Stimulated activated CD8-positive, alpha-beta memory T cell treated with anti-CD3 and anti-CD28 coated beads, Interleukin-4, amount 100 ng/mL, for 4 hours (primary cell): ENCODE measurements around the gene DCAF8.
"Not testable (repeated sequence)": the region's sequence is repeated elsewhere in the genome, so short reads cannot be mapped to it uniquely, and the experiment has no call there.

ENCODE experiments used
- DNase-seq, 2 donors: peaks; one replicate each; pipeline ENCODE4 v3.0.0-alpha.2; 2020; ENCODE audit warnings: low read depth in 2 of 2, low spot score in 1 of 2

The DCAF8 gene

DNA sequence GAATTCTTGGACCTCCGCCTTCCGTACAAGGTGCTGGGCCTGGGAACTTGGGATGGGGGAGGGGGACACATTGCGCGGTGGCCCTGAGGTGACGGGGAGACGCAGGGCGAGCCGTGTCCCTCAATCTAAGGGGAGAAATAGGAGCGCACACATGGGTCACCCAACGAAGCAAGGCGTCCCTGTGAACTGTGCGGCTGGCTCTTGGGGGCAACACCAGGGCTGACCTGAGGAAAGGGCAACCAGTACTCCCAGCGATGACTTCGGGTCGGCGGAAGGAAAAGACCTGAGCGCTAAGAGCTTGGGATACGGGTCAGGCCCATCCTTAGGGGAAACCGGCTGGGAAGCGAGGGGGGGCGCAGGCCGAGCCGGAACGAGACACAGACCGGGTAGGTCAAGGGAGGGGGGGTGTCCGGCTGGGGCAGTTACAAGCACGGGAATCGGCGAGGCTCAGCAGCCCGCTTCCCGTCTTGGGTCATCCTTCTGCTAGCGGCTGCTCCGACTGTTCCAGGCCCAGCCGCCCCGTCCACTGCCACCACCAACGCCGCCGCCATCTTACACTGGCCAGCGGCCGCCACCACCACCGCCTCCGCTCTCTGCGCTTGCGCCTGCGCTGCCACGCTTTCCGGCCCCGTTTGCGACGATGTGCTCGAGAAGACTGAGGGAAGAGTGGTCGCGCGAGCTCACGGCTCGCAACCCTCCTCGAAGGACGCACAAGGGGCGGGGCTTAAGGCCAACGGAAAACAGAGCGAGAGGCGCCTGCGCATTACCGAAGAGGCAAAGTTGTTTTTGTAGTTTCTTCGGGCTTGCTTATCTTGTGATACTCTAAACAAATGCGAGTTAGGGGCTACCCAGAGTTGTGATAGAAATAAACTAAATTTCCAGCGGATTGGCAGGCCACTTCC lies at the start of gene DCAF8:
DCAF8 (minus strand) TSS at position 657 of the 902 bp plus-strand sequence. CDS start 18,541 bp downstream, outside the sequence.
- peak; percentile 91 to 94 for DNase-seq

DNA sequence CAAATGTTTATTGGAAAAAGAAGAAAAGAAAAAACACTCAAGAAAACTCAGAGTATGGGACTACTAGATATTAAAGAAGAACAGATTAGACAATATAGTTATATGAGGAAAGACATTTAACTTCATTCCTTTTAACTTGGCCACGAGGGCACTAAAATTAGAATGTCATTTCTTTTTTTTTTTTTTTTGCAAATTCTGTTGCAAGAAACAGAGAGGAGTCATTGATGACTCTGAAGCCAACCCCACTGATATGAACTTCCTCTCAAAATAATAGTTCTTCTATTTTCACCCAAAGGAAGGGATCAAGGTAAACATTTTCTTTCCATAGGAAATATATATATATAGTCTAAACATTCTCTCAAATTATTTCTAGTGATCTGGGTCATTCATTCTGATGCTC lies 47.2 kb upstream of the DCAF8 start:
- no peak for DNase-seq

DNA sequence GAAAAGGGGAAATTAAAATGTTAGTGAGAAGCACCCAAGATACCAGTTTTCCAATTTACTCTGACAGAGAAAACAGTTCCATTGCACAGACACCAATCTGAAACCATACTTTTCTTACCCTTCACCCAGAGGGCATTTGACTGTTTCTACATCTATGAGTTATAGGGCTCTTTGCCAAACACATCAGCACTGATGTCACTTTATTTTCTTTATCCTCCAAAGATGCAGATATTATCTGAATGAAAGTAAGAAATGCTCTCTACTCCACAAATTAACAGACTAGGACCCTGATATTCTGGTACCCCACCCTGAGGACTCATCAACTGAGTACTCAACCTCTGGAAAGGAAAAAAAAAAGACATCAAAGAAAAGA lies 46.8 kb upstream of the DCAF8 start:
- DNase-seq: no peak

DNA sequence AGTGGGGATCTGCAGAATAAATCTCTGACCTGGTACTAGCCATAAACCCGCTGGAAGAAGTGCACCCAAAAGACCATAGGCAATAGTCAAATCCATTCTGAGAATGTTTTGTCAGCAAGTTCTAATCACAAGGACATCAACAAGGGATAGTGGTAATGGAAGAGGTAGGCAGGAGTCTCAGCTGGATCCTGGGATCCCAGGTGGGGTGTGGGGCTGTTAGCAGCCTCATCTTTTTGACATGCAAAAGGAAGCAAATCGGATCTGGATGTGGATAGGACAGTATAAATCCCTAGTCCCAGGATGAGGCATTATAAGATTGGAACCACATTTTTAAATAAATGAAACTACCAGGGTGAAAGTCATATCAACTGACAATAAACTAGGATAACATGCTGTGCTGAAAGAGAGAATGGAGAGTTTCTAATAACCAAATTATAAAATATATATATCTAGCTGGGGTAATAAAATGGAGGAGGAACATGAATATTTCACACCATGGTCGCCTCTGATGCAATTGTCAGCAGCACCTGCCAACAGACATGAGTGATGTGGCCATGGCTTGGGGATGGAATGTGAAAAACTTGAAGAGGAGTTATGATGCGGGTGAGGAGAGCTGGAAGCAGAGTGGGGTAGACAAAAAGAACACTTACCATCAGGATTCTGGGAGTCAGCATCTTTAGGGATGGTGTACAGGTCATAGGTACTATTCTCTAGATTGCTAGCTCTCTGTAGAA lies 46.3 kb upstream of the DCAF8 start:
- no peak for DNase-seq

DNA sequence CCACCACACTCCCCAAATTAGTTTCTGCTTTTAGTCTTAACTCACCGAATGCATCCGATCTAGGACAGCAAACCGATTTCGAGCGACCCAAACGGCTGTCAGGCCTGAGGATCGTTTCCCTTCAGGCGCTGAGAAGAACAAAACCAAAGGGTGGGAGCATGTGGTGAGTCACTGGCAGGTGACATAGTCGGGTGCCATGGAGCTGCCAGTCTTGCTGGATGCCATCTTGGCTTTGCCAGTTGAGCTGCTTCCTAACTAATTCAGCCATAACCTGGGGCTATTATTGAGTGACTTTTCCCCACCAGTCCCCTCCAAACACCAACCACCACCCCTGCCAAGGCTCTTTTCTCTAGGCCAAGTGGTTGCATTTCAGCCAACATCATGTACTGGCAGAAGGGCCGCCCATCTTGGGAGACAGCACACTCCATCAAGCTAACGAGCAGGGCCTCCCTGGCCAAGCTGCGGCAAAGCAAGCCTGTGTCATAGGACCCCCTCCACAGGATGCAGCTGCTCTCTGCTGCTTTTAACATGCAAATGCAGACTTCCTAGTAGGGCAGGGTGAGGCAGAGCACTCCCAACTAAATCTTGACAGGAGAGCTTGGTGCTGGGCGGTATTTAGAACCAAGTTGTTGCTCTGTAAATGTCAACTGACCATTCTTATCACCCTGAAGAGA lies 44.9 kb upstream of the DCAF8 start:
- DNase-seq: no peak

DNA sequence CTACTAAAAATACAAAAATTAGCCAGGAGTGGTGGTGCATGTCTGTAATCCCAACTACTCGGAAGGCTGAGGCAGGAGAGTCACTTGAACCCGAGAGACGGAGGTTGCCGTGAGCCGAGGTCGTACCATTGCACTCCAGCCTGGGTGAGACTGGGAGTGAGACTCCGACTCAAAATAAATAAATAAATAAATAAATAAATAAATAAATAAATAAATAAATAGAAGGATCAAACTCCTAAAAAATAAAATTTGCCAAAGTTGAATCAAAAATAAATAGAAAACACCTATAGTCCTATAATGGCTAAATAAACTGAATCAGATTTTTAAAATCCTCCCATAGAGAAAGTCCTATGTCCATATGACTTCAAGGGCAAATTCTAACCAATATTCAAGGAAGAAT lies 37.8 kb upstream of the DCAF8 start:
- no peak for DNase-seq

DNA sequence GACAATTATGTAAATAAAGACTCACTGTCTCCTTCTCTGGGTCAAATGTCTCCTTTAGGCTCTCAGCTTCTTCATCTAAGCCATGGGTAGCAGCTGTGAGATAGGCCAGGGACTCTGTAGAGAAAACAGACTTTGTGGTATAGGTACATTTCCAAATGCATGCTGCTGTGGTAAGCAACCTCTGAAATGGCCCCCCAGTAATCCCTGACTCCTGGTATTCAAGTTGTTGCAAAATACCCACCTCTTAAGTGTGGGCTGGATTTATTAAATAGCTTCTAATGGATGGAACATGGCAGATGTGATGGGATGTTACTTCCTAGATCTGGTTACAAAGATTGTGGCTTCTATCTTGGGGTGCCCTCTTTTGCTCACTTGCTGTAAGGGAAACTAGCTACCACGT lies 33.7 kb upstream of the DCAF8 start:
- DNase-seq: no peak

DNA sequence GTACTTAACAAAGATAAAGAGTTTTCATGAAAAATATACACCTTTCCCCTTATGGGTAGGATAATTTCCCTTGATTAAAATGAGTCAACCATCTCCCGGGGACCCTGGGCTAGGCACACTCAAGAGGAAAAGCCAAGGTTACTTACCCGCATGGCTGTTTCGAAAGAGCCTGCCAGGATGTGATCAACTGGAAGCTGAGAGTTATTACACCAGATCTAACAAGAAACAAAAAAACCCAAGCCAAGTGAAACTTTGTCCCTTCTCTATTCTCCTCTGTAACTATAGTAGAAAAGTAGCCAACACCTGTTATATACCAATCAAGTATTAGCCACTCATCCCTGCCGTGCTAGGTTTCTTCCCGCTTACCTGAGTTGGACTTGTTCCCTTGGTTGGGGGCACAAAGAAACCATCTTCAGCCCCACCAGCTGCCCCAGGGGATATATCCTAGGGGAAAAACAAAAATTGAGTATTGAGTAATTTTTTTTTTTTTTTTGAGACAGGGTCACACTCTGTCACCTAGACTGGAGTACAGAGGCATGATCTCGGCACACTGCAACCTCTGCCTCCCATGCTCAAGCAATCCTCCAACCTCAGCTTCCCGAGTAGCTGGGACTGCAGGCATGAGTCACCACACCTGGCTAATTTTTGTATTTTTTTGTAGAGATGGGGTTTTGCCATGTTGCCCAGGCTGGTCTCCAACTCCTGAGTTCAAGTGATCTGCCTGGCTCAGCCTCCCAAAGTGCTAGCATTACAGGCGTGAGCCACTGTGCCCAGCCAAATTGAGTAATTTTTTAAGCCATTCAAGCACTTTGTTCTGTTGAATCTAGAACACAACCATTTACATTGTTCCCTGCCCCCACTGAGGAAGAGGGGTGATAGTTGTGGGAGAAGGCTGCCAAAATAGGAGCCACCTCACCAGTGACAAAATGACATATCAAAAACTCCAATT lies 30.9 kb upstream of the DCAF8 start:
- DNase-seq: no peak

DNA sequence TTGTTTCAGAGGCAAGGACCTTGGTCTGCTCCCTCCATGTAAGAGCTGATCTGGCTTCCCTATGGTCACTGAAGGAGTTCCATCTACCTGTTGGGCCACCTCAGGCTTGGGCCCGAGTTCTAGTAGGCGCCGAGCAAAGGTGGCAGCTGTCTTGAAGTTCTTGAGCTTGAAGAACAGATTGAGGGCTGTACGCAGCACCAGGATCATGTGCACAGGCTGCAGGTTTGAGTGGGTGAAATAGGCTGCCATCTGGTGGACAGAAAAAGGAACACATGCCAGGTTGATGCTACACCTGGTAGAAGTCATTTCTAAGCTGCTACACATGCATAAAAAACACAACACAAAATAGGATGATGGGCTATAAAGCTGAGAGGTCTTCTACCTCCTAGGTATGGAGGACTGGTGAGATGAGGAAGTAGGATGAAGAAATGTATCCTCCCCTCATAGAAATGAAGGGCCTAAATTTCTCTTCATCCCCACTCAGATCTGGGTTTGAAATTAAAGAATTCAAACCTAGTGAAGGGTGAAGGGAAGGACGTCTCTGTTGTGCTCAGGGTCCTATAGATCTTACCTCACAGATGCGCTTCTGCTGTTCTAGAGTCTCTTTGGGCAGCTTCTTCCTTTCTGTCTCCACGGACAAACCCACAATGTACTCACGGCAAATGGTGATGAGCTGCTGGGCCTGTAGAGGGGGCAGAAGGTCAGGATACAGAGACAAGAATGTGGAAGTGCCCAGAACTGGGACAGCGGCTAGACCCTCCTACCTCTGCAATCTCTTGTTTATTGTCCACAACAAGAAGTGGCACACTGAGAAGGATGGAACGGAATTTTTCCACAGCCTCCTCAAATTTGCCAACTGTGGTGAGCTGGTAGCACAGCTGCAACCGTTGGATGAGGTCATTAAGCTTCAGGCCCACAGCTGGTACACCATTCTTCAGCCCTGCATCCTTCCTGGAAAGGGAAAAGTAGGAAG lies 29.2 kb upstream of the DCAF8 start:
- peak; percentile 30 to 50 for DNase-seq

DNA sequence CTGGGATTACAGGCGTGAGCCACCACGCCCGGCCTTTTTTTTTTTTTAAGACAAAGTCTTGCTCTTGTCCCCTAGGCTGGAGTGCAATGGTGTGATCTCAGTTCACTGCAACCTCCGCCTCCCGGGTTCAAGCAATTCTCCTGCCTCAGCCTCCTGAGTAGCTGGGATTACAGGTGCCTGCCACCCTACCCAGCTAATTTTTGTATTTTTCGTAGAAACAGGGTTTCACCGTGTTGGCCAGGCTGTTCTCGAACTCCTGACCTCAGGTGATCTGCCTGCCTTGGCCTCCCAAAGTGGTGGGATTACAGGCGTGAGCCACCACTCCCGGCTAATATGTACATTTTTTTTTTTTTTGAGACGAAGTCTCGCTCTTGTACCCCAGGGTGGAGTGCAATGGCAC lies 25.4 kb upstream of the DCAF8 start:
- DNase-seq: not testable (repeated sequence)

DNA sequence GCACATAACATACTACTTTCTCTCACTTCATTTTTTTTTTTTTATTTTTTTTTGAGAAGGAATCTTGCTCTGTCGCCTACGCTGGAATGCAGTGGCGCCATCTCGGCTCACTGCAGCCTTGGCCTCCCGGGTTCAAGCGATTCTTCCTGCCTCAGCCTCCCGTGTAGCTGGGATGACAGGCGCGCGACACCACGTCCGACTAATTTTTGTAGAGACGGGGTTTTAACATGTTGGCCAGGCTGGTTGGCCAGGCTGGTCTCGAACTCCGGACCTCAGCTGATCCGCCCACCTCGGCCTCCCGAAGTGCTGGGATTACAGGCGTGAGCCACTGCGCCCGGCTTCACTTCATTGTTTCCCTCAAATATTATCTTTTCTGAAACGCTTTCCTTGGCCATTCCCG lies 23.2 kb upstream of the DCAF8 start:
- DNase-seq: no peak

DNA sequence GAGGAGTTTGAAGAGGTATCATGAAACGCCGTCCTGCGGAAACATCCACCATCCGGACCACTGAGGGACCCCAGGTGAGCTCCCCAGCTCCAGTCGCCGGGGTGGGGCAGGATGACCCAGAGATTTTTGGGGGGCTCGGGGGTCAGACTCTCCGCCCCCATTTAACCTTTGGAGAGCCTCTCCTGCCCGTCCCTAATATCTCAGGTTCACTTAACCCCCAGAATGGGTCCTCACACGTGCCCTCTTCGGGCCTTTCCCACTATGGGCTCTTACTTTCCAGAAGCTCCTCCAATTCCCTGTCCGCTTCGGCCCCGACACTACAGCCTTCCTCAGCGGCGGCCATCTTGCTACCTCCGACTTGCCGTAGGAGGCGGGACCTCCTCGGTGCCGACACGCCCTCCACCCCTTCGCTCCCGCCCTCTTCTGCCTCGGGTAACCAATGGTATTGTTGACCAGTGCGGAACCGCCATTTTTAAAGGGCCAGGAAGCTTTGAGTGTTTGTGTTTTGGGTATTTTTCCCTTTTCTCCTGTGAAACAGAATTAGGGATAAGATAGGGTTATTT lies 22.5 kb upstream of the DCAF8 start, which contains the start of gene PEX19:
PEX19 (minus strand) TSS at position 352 of the 563 bp plus-strand sequence; CDS start at position 343, 9 bp downstream.
- DNase-seq: peak; percentile 86 to 90

DNA sequence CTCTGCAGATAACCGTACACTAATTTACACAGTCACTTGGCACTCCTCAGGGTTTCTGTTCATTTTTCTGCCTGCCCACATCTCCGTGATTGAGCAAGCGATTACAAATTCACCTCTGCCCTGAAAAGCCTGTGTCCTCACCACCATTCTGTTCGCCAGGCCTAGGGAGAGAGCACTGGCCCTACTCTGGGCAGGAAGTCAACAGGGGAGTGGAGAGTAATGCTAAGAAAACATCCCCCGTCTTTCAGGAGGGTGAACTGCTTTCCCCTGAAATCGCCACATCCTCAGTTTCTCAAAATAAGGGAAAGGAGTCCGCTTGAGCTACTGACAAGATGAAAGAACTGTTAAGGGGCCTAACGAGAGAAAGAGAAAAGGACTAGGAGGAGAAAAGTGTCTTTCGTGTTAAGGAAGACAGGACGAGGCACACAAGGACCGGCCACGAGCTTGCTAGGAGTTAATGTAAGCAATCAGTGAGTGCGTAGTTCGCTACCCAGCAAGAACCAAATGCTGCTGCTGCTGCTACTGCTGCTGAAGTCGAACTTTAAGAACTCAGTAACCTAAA lies 22.0 kb upstream of the DCAF8 start:
- DNase-seq: no peak

DNA sequence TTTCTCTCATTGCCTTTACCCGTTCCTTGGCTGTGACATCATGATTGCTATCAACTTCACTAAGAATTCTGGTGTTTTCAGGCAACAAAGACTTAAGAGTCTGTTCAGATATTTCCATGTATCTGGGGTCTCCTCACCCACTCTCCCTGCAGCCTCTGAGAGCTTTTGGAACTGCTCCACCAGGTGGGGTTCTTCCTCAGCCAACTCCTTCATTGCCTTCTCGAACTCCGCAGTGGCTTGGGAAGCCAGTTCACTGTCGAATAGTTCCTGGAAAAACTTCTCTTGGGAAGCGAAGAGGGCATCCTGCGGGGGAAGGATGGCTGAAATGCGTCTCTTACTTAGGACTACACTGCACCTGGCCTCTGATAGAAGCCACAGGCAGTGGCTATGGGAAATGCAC lies 20.5 kb upstream of the DCAF8 start:
- no peak for DNase-seq

DNA sequence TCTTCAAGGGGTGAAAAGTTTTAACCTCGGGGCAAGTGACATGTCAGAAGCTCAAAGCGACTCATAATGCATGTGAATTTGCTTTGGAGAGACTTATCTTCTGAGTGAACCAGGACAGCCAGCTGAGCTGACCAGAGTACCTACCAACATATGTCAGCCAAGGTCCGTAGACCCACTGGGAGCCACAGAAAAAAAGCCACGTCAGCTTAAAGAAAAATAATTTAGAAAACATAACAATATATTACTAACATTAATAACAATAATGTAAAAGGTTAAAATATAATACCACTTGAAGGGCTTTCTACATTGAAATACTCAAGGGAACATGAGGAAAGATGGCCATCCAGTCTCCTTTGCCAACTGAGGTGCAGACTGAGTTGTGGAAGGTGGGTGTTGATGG lies 15.6 kb upstream of the DCAF8 start:
- no peak for DNase-seq

DNA sequence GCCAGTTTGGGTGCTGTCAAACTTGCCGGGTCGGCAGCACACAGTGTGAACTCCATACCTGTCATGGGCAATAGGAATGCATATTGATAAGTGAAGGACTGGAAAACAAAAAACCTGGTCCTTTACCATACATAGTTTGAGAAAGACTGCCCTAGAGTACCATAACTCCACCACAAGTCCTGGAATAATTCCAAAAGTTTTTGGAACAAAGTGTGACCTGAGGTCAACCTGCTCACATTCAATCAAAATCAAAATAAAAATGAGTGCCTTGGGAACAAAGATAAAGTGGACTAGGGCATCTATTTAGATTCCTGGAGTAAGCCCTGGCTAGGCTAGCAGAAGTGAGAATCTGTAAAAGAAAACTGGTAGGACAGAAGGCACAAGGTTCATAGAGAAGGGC lies 15.0 kb upstream of the DCAF8 start:
- no peak for DNase-seq

DNA sequence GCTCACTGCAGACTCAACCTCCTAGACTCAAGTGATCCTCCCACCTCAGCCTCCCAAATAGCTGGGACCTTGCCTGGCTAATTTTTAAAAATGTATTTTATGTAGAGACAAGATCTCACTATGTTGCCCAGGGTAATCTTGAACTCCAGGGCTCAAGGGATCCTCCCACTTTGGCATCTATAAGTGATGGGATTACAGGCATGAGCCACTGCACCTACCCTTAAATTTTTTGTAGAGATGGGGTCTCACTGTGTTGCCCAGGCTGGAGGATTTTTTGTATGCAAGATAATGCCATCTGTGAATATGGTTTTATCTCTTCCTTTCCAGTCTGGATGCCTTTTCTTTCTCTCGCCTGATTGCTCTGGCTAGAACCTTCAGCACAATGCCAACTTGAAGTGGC lies 8.7 kb upstream of the DCAF8 start:
- DNase-seq: no peak

DNA sequence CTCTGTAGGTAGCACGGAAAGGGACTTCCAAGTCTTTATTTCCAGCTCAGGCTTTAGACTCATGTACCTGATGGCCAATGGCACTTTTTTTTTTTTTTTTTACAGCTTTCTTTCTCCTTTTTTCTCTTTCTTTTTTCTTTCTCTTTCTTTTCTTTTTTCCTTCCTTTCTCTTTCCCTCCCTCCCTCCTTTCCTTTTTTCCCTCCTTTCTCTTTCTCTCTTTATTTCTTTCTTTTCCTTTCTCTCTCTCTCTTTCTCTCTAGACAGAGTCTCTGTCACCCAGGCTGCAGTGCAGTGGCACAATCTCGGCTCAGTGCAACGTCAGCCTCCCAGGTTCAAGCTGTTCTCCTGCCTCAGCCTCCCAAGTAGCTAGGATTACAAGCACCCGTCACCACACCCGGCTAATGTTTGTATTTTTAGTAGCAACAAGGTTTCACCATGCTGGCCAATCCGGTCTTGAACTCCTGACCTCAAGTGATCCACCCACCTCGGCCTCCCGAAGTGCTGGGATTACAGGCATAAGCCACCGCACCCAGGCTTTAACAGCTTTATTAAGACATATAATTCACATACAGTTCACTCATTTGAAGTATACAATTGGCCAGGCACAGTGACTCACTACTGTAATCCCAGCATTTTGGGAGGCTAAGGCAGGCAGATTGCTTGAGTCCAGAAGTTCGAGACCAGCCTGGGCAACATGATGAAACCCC lies 5.1 kb upstream of the DCAF8 start:
- DNase-seq: no peak
